Spinal cord (tissue), 10 donors: ENCODE data around the gene LMX1B. TPM values are rescaled to one million over a fixed set of nuclear protein-coding genes. Genes with fewer than 3 reads are reported as not detected.
A peak's percentile ranks its signal among the peaks of the same experiment; 100 is the strongest.

ENCODE experiments used
- DNase-seq, 6 donors: peaks; one replicate each; pipeline versions ENCODE4 v3.0.0 to v3.0.0-alpha.2; 2013 to 2015; ENCODE audit warnings: low spot score in 6 of 6, low read depth in 4 of 6
- H3K27ac ChIP-seq: one replicate; pipeline ENCODE4 v1.5.1; 2013; ENCODE audit warnings: low read depth, low read length, control low read depth
- H3K27me3 ChIP-seq: one replicate; pipeline ENCODE4 v1.6.1; 2013; ENCODE audit warnings: low read length; ENCODE audit not compliant: control insufficient read depth, insufficient read depth
- H3K36me3 ChIP-seq: one replicate; pipeline ENCODE4 v1.6.1; 2013; ENCODE audit warnings: low read length; ENCODE audit not compliant: control insufficient read depth, insufficient read depth
- H3K4me1 ChIP-seq: one replicate; pipeline ENCODE4 v1.6.1; 2013; ENCODE audit warnings: low read length; ENCODE audit not compliant: control insufficient read depth, insufficient read depth
- H3K4me3 ChIP-seq: one replicate; pipeline ENCODE4 v1.5.1; 2013; ENCODE audit warnings: low read depth, low read length, control low read depth
- H3K9me3 ChIP-seq: one replicate; pipeline ENCODE4 v1.6.1; 2013; ENCODE audit warnings: low read length; ENCODE audit not compliant: control insufficient read depth, insufficient read depth
- WGBS: methylation state at CpG from one replicate; pipeline ENCODE4 v1.1.5; 2013; ENCODE audit warnings: missing lambda C conversion rate; ENCODE audit not compliant: insufficient coverage; 5-methylcytosine and 5-hydroxymethylcytosine counted together
- polyA plus RNA-seq, 2 donors: library from polyadenylated mRNA; unstranded; fragments of 120-200 nt; gene quantifications; one replicate each; pipeline ENCODE4 v1.2.1, GENCODE V29; 2013; ENCODE audit not compliant: insufficient read length in 2 of 2
- total RNA-seq, 2 donors: library from RNA; depleted of rRNA in 1 of 2; stranded (reverse); fragments of 120-200 nt in 1 of 2; fragments of >200 nt in 1 of 2; gene quantifications; one replicate each; pipeline versions ENCODE4 v1.2.3 to v1.2.4, GENCODE V29; 2013 to 2014
- donor health status: healthy.

Gene LMX1B
- total and polyA plus RNA-seq, 4 donors: 3.5 to 34.0 (median 17.7) TPM

GRCh38 chr9:126671381-126671831 lies 57.7 kb downstream of the LMX1B start:
- H3K36me3 ChIP-seq: peaks cover 4% of the 10 kb centered on the region
- peaks cover 73% of the 10 kb centered on the region for H3K4me1 ChIP-seq
- DNase-seq: peak in 2 of 6 donors; percentile 54 to 83
- no peak overlapping the region for H3K4me3 ChIP-seq
- no peaks in the 10 kb centered on the region for H3K9me3 ChIP-seq
- 8% methylated on average over 18 of the region's 20 CpGs for WGBS
- H3K27ac ChIP-seq: no peak overlapping the region
- H3K27me3 ChIP-seq: peaks cover 48% of the 10 kb centered on the region

- no peak overlapping the region for H3K27ac ChIP-seq
- no peak overlapping the region for H3K4me3 ChIP-seq
- peaks cover 4% of the 10 kb centered on the region for H3K36me3 ChIP-seq
- DNase-seq: no peak
- peaks cover 50% of the 10 kb centered on the region for H3K27me3 ChIP-seq
- WGBS: 64% methylated on average over 4 of the region's 6 CpGs
- H3K4me1 ChIP-seq: peaks cover 79% of the 10 kb centered on the region
- H3K9me3 ChIP-seq: no peaks in the 10 kb centered on the region
Observed at GRCh38 chr9:126671983-126672382, 58.3 kb downstream of the LMX1B start.

GRCh38 chr9:126672634-126673284 lies 59.0 kb downstream of the LMX1B start:
- no peaks in the 10 kb centered on the region for H3K9me3 ChIP-seq
- H3K27ac ChIP-seq: no peak overlapping the region
- WGBS: 63% methylated on average over 17 of the region's 18 CpGs
- H3K27me3 ChIP-seq: peaks cover 50% of the 10 kb centered on the region
- no peak for DNase-seq
- no peak overlapping the region for H3K4me3 ChIP-seq
- peaks cover 4% of the 10 kb centered on the region for H3K36me3 ChIP-seq
- peaks cover 81% of the 10 kb centered on the region for H3K4me1 ChIP-seq

GRCh38 chr9:126673689-126674364 lies 60.1 kb downstream of the LMX1B start:
- peaks cover 55% of the 10 kb centered on the region for H3K27me3 ChIP-seq
- DNase-seq: peak in 2 of 6 donors; percentile 46 to 61
- WGBS: 18% methylated on average over 11 of the region's 13 CpGs
- H3K4me3 ChIP-seq: no peak overlapping the region
- no peak overlapping the region for H3K27ac ChIP-seq
- peaks cover 4% of the 10 kb centered on the region for H3K36me3 ChIP-seq
- H3K4me1 ChIP-seq: peaks cover 78% of the 10 kb centered on the region
- H3K9me3 ChIP-seq: no peaks in the 10 kb centered on the region

- no peak overlapping the region for H3K4me3 ChIP-seq
- peaks cover 59% of the 10 kb centered on the region for H3K27me3 ChIP-seq
- no peak overlapping the region for H3K27ac ChIP-seq
- H3K4me1 ChIP-seq: peaks cover 70% of the 10 kb centered on the region
- 30% methylated on average over 6 of the region's 11 CpGs for WGBS
- DNase-seq: no peak
- H3K9me3 ChIP-seq: no peaks in the 10 kb centered on the region
- peaks cover 4% of the 10 kb centered on the region for H3K36me3 ChIP-seq
Observed at GRCh38 chr9:126674365-126675146, 60.8 kb downstream of the LMX1B start.

- H3K4me3 ChIP-seq: no peak overlapping the region
- no peak overlapping the region for H3K27ac ChIP-seq
- H3K36me3 ChIP-seq: peaks cover 8% of the 10 kb centered on the region
- DNase-seq: no peak
- H3K27me3 ChIP-seq: peaks cover 62% of the 10 kb centered on the region
- WGBS: 45% methylated on average over 2 of the region's 8 CpGs
- peaks cover 68% of the 10 kb centered on the region for H3K4me1 ChIP-seq
- H3K9me3 ChIP-seq: no peaks in the 10 kb centered on the region
Observed at GRCh38 chr9:126675147-126675467, 61.4 kb downstream of the LMX1B start.

- Histone ChIP-seq H3K27me3 (peaks cover 66% of the 10 kb centered on the region), H3K27ac (no peak overlapping the region), H3K4me1 (peaks cover 63% of the 10 kb centered on the region), H3K36me3 (peaks cover 8% of the 10 kb centered on the region), H3K9me3 (no peaks in the 10 kb centered on the region), H3K4me3 (no peak overlapping the region)
- 18% methylated on average over 9 of the region's 11 CpGs for WGBS
- no peak for DNase-seq
Observed at GRCh38 chr9:126676102-126676684, 62.5 kb downstream of the LMX1B start.

GRCh38 chr9:126676685-126677143 lies 63.0 kb downstream of the LMX1B start:
- Histone ChIP-seq H3K27me3 (peaks cover 69% of the 10 kb centered on the region), H3K4me3 (no peak overlapping the region), H3K9me3 (no peaks in the 10 kb centered on the region), H3K27ac (no peak overlapping the region), H3K4me1 (peaks cover 60% of the 10 kb centered on the region), H3K36me3 (peaks cover 6% of the 10 kb centered on the region)
- WGBS: 3% methylated on average over 24 of the region's 24 CpGs
- peak in 4 of 6 donors; percentile 34 to 97 (median 50) for DNase-seq
